HS-5 (cell line): ENCODE data around the gene RNF34.

Source experiments
- DNase-seq: peaks from one replicate; pipeline ENCODE4 v3.0.0-alpha.2; 2012; ENCODE audit warnings: low read depth

The RNF34 gene

DNA sequence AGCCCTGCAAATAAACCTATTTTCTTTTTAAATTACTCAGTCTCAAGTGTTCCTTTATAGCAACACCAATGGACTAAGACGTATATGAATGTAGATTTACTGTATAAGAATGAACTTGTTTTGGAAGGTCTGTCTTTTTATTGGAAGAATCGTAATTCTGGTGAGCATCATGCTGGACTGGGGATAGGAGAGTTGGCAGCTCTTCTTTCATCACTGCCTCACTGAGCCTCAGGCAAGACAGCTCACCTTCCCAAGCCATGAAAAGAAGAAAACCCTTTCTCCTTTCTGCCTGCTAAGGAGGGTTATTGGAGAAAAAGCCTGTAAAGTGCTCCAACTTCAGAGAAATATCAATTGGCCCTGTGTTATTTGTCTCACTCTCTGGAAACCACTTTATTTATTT lies 9.1 kb upstream of the RNF34 start:
- no peak for DNase-seq

DNA sequence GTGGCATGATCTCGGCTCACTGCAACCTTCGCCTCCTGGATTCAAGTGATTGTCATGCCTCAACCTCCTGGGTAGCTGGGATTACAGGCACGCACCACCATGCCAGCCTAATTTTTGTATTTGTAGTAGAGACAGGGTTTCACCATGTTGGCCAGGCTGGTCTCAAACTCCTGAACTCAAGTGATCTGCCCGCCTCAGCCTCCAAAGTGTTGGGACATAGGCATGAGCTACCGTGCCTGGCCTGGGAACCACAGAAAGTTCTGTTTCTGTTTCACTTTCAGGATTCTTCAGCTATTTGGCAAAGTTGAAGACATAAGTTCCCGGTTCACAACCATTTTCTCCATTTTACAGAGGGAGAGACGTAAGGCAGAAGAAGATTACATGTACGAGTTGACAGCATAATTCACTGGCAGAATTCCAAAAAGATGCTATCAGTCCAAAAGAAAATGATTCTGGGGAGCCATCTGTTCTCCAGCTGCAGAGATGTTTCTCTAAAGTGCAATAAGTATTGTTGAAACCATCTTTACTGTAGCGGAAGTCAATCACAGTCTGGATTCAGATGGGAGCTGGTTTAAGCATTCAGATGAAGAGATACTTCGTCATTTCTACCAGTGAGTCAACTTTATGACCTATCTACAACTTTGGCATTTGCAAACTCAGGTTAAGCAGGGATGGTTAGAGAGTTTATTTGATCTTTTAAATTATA lies 8.1 kb upstream of the RNF34 start:
- DNase-seq: no peak

DNA sequence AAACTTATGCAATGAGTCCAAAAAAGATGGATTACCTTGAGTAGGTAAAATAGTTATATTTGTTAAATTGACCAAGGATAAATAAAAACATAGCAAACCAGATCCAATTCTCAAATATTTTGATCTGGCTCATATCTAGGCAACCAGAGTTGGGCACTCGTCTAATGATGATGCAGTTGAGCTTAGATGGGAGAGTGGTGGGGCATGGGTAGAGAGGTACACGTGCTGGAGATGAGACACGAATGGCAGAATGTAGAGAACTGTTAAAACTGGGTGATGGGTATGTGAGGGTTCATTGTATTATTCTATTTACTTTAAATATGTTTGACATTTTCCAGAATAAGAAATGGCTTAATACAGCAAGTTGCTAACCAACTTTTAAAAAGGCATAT lies 7.6 kb upstream of the RNF34 start:
- DNase-seq: no peak

DNA sequence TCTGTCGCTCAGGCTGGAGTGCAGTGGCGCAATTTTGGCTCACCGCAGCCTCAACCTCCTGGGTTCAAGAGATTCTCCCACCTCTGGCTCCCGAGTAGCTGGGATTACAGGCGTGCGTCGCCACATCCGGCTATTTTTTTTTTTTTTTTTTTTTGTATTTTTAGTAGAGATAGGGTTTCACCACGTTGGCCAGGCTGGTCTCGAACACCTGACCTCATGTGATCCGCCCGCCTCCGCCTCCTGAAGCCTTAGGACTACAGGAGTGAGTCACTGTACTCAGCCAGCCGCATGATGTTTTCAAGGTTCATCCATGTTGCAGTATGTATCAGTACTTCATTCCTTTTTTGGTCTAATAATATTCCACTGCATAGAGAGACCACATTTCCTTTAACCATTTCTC lies 2.4 kb upstream of the RNF34 start:
- DNase-seq: no peak

DNA sequence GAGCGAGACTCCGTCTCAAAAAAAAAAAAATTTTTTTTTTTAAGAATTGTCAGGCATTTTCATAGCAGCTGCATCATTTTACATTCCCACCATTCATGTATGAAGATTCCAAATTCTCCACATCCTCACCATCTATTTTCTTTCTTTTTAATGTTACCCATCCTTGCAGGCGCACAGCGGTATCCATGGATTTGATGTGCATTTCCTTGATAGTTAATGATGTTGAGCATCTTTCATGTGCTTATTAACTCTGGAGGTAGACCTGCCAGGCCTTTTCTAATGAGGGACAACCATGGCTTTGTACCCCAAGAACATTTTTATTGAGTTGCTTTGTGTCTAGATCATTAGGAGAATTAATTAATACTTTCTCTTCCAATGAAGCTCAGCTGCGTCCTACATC lies 1.6 kb upstream of the RNF34 start:
- DNase-seq: no peak

DNA sequence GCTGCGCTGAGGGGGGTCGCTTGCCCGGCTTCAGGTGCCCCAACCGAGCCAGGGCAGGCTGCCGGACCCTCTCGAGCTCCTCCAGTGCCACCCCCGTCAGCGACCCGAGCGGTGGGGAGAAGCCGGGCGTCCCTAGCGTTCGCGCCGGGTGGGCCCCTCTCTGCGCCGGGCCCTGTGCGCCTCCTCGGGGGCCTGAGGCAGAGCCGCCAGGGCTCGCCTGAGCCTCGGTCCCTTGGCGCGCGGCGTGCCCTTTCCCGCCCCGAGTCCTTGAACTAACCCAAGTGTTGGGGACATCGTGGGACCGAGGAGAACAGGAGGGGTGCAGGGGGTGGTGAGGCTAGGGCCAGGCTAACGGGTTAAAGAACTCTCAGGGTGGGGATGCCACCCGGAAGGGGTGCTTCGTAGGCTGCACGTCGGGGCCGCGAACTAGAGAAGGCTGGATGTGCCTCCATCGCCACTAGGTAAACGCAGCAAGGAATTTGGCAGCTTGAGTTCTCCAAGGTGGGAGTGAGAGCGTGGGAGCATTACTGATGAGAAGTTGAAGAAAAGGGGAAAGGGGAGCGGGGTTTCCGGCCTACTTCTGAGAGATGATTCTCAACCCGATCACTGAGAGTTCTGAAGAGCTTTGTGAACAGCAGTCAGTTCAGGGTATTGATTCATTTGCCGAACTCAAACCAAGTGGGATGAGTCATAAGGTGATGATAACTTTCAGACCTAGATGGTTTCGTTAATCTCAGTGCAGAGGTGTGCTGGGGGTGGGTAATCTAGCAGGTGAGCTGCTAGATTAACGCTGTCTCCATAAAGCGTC lies 618 bp downstream of the RNF34 start:
- no peak for DNase-seq

DNA sequence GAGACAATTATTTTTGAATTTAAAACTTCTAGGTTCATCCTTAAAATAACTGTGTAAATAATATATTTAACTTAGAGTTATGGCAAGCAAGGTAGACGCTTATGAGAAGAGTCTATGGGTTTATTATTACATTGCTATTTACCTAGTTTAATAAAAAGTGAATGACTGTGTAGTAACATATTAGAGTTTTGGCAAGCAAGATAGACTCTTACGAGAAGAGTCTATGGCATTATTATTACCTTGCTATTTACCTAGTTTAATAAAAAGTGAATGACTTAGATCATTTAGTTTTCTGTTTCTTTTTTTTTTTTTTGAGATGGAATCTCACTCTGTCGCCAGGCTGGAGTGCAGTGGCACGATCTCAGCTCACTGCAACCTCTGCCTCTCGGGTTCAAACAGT lies 3.8 kb downstream of the RNF34 start:
- DNase-seq: no peak

DNA sequence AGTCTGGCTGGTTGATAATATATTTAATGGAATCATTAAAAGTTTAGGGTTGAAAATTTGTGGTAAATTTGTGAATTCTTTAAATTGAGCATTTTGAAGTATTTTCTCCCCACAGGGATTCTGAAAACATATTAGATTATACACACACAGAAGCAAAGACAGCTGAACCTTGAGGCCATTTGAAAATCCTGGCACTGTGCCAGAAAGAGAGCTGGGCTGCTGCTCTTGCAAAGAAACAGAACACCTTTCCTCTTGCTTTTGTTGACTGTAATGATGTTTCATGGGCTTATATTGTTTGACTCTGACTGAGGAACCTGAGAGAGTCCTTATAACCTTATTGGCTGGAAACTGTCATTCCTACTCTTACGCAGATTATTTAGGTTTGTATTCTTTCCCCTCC lies 4.8 kb downstream of the RNF34 start:
- no peak for DNase-seq

DNA sequence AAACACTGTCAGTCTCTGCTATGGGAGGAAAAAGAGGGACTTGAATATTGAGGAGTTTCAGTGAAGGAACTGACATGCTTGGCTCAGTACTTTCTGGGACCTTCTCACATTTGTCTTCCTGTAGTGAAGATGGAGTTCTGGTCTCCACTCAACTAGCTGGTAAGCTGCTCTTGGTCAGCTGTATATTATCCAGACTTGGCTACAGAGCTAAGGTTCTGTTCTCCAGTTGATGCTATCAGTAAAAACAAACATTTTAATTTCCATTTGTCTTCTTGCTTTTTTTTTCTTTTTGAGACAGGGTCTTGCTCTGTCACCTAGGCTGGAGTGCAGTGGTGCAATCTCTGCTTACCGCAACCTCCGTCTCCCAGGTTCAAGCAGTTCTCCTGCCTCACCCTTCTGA lies 5.3 kb downstream of the RNF34 start:
- no peak for DNase-seq

DNA sequence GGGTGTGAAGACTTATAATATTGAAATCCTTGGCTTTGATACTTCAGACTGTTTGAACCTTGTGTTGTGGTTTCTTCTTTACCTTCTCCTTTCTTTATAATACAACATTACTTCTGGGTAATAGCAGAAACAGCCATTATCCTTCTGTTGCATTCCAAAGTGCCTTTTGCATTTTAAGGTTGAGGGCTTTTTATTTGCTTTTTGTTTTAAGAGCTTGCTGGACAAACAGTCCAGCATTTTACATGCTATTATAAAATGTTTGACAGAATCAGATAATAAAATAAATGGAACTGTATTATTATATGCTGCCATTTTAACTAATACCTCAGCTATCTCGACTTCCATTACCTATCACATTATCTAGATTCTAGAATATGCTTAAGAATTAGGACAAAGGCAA lies 14.0 kb downstream of the RNF34 start:
- DNase-seq: no peak

DNA sequence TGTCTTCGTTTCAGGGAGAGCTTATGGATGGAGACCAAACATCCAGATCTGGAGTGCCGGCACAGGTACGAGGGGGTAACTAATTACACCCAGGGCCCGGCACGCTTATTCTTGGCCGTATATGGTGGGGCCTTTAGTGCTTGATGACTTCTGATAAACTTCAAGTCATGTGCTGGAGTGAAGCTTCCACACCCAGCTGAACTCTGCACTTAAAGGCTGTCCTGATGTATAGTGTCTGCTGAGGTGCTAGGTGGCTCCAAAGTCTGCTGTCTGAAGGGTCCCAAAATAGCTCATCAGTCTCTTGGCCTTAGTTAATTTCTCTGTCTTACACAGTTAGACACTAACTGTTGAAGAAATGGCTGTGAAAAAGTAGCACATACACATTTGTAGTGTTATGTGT lies 17.9 kb downstream of the RNF34 start:
- no peak for DNase-seq

DNA sequence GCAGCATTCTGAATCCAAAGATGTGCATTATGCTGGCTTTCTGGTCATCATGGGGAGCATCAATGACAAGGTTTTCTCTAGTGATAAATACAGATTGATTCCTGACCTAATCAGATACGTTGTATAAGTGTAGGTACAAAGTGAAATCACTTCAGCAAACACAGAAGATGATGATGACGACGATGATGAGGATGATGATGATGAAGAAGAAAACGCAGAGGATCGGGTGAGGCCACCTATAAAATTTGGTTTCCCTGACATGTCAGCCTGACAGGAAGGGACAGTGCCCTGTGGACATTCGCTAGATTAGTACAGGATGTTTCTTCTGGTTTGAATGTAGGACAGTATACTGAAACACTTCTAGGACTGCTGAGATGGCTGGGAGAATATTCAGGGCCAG lies 20.2 kb downstream of the RNF34 start:
- DNase-seq: no peak

DNA sequence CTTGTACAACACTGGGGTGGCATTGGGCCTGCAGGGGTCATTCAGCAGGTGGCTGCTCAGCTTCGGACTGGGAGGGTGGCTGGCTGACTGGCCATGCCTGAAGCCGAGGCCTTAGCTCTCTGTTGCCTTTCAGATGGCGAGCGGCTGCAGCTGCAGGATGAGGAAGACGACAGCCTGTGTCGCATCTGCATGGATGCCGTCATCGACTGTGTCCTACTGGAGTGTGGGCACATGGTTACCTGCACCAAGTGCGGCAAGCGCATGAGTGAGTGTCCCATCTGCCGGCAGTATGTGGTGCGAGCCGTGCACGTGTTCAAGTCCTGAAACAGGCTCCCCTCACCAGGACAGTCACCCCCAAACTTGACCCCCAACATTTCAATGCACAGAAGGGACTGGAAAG lies 23.3 kb downstream of the RNF34 start:
- no peak for DNase-seq

DNA sequence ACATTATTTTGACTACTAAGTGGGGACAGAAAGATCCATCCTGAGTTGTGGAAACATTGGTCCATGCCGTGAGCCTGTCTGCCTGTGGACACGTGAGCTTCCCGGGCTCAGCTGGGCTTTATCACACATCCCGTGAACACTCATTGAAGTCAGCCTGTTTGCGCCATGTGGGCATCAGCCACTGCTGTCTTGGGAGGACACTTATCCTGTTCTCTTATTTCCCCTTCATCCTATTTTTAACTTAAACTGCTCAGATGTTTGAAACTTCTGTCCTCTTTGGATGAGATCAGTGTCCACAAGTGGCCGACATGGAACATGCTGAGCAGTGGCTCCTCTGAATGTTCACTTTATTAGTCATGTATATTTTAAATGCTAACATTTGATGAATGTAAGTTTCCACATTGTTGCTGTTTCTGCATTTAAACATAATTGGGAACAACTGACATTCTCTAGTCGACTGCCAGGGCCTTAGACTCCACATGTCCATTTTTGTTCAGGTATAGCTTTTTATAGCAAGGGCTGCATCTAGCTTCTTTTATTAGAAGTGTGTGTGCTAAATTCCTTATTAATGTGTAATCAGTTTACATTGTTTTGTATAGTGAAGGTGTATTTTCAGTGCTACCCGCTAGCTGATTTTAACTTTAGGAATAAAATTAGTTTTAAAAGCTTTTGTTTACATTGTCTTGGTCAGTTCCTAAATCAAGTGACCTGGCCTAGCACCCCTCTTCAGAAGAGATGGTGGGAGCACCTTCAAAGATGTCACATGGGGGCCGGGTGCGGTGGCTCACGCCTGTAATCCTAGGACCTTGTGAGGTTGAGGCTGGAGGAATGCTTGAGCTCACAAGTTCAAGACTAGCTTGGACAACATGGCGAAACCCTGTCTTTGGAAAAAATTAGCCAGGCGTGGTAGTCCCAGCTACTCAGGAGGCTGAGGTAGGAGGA lies 24.0 kb downstream of the RNF34 start:
- no peak for DNase-seq

DNA sequence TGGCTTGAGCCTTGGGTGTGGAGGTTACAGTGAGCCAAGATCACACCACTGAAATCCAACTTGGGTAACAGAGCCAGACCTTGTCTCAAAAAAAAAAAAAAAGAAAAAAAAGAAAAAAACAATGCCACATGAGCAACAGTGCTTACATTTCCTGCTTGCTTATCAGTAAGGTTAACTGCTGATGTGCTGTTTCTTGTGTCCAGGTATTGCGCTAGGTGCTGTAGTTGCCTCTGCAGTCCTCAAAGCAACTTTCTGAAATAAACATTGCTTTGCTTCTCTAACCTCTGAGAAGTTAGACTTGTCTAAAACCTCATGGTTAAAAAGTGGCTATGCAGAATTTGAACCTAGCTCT lies 24.7 kb downstream of the RNF34 start:
- DNase-seq: no peak

DNA sequence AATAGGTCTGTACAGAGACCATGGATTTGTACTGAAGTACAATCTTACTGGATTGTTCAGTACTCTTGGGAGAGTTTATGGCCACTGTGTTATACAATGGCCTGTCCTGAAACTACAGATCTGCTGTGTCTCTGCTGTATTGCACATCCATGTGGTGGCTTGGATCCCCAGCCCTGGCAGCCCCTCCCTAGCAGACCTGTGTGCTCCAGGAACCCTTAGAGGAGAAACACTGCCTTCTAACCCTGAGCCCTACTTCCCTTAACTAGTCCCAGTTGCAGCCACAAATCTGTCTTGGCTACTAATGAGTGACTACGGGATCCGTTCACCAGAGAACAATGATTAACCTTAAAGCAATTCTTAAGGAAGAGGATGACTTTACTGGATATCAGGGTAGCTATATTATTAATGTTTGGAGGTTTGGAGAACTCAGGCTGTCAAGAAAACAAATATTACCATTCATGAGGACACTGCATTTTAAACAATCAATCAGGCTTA lies 27.7 kb downstream of the RNF34 start:
- no peak for DNase-seq

DNA sequence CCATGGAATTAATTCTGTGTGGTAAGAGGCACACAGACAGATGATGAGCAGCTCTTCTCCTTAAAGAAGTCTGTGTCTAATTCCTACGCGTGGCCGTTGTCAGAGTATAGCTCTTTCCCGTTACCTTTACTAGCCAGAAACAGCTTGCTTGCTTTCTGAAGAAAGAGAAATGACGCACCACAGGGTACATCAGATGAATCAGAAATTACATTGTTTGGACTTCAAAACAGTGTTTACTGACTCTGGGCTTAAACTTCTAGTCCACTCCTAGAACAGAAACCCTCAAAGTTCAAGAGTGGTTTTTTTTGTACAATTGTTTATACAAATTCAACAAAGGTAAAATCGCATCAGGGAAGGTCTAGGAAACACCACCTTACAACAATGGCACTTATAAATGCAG lies 29.0 kb downstream of the RNF34 start:
- no peak for DNase-seq

DNA sequence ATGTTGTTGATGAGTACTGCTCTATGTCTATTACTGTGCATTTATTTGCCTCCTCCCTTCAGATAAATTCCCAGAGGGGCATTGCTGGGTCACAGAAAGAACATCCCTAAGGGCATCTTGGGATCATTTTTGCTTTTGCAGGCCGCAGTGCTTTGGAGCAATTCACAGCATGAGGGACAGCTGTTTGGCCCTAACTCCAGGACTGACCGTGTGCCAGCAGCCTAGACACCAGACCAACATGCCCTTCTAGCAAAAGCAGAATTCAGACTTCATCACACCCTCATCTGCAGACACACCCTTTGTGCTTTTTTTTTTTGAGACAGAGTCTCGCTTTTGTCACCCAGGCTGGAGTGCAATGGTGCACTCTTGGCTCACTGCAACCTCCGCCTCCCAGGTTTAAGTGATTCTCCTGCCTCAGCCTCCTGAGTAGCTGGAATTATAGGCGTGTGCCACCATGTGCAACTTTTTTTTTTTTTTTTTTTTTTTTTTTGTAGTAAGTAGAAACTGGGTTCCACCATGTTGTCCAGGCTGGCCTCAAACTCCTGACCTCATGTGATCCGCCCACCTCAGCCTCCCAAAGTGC lies 31.0 kb downstream of the RNF34 start:
- no peak for DNase-seq

DNA sequence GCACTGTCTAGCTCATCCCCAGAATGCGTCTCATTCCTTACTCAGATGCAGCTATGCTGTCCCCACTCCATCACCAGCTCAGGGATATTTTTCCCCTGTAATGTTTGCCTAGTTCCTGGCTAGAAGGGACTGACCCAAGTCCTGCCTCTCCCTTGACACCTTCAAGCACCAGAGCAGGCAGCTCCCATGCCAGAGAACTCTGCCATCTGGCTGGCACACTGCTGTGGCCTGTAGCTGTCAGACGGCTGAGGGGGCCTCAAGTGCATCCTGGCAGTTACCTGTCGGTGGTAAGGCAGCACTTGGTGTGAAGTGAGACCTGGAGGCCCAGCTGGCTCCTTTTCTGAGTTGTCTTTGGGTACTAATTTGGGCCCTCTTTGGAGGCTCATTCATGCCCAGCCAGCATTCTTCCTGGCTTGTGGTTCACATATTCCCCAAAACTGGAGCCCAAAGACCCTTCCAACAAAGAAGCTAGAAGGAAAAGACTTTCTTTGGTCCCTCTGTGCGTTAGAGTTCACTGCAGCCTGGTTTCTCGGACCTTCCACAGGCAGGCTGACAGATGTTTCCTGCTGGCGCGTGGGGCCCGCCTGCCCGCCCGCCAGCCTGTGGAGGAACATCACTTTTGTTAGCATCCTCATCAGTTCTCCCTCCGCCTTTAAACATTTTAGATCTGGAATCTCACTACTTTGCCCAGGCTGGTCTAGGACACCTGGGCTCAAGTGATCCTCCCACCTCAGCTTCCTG lies 33.0 kb downstream of the RNF34 start:
- no peak for DNase-seq

DNA sequence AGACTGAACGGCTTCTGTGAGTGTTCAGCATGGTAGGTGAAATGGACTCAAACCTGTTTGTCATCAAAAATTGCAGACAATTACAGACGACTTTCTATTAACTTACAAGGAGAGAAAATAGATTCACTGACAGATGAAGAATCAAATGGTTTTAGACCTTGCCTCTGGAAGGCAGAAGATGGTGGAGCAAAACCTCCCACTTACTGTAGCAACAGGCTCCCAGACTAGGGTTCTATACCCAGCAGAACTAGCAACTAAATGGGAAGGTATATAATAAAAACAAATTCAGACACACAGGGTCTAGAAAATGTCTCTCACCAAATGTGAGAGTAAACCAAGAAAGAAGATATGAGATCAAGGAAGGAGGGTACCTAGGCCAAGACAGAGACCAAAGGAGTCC lies 36.8 kb downstream of the RNF34 start:
- DNase-seq: no peak

DNA sequence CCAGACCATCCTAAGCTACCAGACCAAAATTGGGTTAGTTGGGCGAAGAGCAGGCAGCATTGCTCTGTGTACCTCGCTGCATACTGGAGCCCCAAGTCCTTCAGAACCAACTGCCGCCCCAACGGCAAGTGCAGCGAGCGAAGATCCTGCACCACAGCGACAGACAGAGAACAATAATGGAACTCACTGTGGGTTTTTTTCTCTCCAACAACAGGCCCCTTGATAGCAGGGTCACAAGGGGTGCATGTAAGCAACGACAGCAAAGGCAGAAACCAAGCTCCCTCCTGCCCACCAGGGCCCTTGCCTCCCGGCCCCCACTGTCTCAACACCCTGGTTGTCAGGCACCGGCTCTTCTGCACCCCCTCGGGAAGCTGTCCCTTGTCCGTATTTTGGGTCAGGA lies 39.0 kb downstream of the RNF34 start:
- no peak for DNase-seq

DNA sequence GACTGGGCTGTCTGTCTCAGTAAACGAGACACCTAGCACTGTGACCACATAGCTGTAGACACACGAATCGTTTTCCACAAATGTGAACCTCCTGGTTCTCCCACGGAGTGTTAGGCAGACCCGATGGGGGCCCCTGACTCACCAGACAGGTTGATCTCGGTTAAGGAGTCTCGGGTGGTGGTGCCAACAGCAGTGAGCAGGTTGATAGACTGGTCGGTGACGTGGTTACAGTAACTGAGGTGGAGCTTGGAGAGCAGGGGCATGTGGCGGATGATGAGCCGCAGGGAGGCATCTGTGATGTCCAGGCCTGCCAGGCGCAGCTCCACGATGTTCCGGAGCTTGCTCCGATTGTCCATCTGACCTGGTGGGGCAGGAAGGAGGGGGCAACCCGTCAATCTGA lies 39.8 kb downstream of the RNF34 start:
- DNase-seq: no peak
